HG02938 (cell line): ENCODE results near the gene ATP5PB.
A peak's percentile ranks its signal among the peaks of the same experiment; 100 is the strongest.

Experiments
- ATAC-seq: cut with Tn5 transposase; IDR thresholded peaks from one replicate; pipeline ENCODE4 v1.9.1; 2021; ENCODE audit warnings: mild to moderate bottlenecking, moderate library complexity; ENCODE audit not compliant: unreplicated experiment

The ATP5PB gene

GRCh38 chr1:111504097-111504496 is 54.8 kb downstream of the ATP5PB start:
- ATAC-seq, result no peak

- ATAC-seq, result peak; percentile 50
Measured at GRCh38 chr1:111505641-111506119, 56.4 kb downstream of the ATP5PB start.

- ATAC-seq, result no peak
Measured at GRCh38 chr1:111506561-111506960, 57.3 kb downstream of the ATP5PB start.

- ATAC-seq, result peak; percentile 54
Measured at GRCh38 chr1:111507411-111508201, 58.3 kb downstream of the ATP5PB start.

GRCh38 chr1:111509997-111510375 is 60.7 kb downstream of the ATP5PB start:
- no peak for ATAC-seq

- ATAC-seq, result no peak
Measured at GRCh38 chr1:111511370-111511769, 62.1 kb downstream of the ATP5PB start.
